ENCODE results near the gene ERC2.

Gene ERC2

GRCh38 chr3:55516392-55517030 is 951.8 kb downstream of the ERC2 start:
- TF ChIP-seq CTCF (IDR thresholded peaks at IDR 0.05; ENCODE audit: low read depth, low read length): no peak
- no peak overlapping the region for H3K4me3 ChIP-seq (ENCODE audit: low read depth, low read length)

- TF ChIP-seq CTCF (IDR thresholded peaks at IDR 0.05; ENCODE audit: low read depth, low read length): no peak
Observed at GRCh38 chr3:55515550-55516246, 952.6 kb downstream of the ERC2 start.

GRCh38 chr3:55514962-55515361 is 953.3 kb downstream of the ERC2 start:
- TF ChIP-seq CTCF (IDR thresholded peaks at IDR 0.05; ENCODE audit: low read depth, low read length): no peak
- H3K4me3 ChIP-seq (ENCODE audit: low read depth, low read length): no peak overlapping the region

More at GRCh38 chr3:55515550-55516246, 952.6 kb downstream of the ERC2 start:
- H3K4me3 ChIP-seq (ENCODE audit: low read depth, low read length): no peak overlapping the region

- no peak for TF ChIP-seq CTCF (IDR thresholded peaks at IDR 0.05; ENCODE audit: low read depth, low read length)
- no peak overlapping the region for H3K4me3 ChIP-seq (ENCODE audit: low read depth, low read length)
Observed at GRCh38 chr3:55512571-55513343, 955.5 kb downstream of the ERC2 start.

- TF ChIP-seq CTCF (IDR thresholded peaks at IDR 0.05; ENCODE audit: low read depth, low read length): no peak
- H3K4me3 ChIP-seq (ENCODE audit: low read depth, low read length): peak overlapping the region; percentile 40
Observed at GRCh38 chr3:55511895-55512570, 956.2 kb downstream of the ERC2 start.

- TF ChIP-seq CTCF (IDR thresholded peaks at IDR 0.05; ENCODE audit: low read depth, low read length): no peak
- no peak overlapping the region for H3K4me3 ChIP-seq (ENCODE audit: low read depth, low read length)
Observed at GRCh38 chr3:55508335-55508734, 959.9 kb downstream of the ERC2 start.

All from WI38 (cell line).